H9 (cell line): Measurements from ENCODE around the gene GRIN3B. TPM values are rescaled to one million over a fixed set of nuclear protein-coding genes. Genes with fewer than 3 reads are reported as not detected.

Experiments used
- DNase-seq: peaks from one replicate; pipeline ENCODE4 v3.0.0-alpha.2; 2017
- H2AFZ ChIP-seq: one replicate; pipeline ENCODE4 v1.6.1; 2013; ENCODE audit warnings: mild to moderate bottlenecking, low read length, control low read depth, moderate library complexity
- H2AK5ac ChIP-seq: 2 replicates; pipeline ENCODE4 v1.6.1; 2013; ENCODE audit warnings: low read length, control low read depth, mixed read lengths; ENCODE audit not compliant: insufficient read length
- H2BK120ac ChIP-seq: one replicate; pipeline ENCODE4 v1.6.1; 2013; ENCODE audit warnings: low read depth, mild to moderate bottlenecking, low read length, control low read depth, inconsistent platforms; ENCODE audit not compliant: poor library complexity, severe bottlenecking
- H2BK12ac ChIP-seq: 2 replicates; pipeline ENCODE4 v1.6.1; 2013; ENCODE audit warnings: low read length, control low read depth, mixed read lengths, low read depth; ENCODE audit not compliant: insufficient read length
- H2BK15ac ChIP-seq: 2 replicates; pipeline ENCODE4 v1.6.1; 2013; ENCODE audit warnings: low read depth, low read length, control low read depth
- H2BK20ac ChIP-seq: one replicate; pipeline ENCODE4 v1.6.1; 2013; ENCODE audit warnings: low read depth, mild to moderate bottlenecking, low read length, control low read depth, inconsistent platforms; ENCODE audit not compliant: poor library complexity, severe bottlenecking
- H2BK5ac ChIP-seq: 2 replicates; pipeline ENCODE4 v1.6.1; 2013; ENCODE audit warnings: low read length, control low read depth, mixed read lengths; ENCODE audit not compliant: insufficient read length
- H3K14ac ChIP-seq: 2 replicates; pipeline ENCODE4 v1.6.1; 2013; ENCODE audit warnings: low read length, control low read depth; ENCODE audit not compliant: insufficient read depth
- H3K18ac ChIP-seq: 2 replicates; pipeline ENCODE4 v1.6.1; 2013; ENCODE audit warnings: low read depth, mild to moderate bottlenecking, mixed read lengths, low read length, control low read depth; ENCODE audit not compliant: insufficient read length
- H3K23ac ChIP-seq: 2 replicates; pipeline ENCODE4 v1.6.1; 2013; ENCODE audit warnings: low read length, control low read depth, mixed read lengths, low read depth; ENCODE audit not compliant: insufficient read length
- H3K23me2 ChIP-seq: 2 replicates; pipeline ENCODE4 v1.6.1; 2013; ENCODE audit warnings: low read depth, mild to moderate bottlenecking, mixed read lengths, low read length, control low read depth; ENCODE audit not compliant: insufficient read length, poor library complexity, severe bottlenecking
- H3K27ac ChIP-seq: 2 replicates; pipeline ENCODE4 v1.5.1; 2013; ENCODE audit warnings: low read length, control low read depth, mixed read lengths, low read depth; ENCODE audit not compliant: insufficient read length
- H3K27me3 ChIP-seq: 2 replicates; pipeline ENCODE4 v1.6.1; 2013; ENCODE audit warnings: low read length, control low read depth, inconsistent platforms; ENCODE audit not compliant: insufficient read depth
- H3K4ac ChIP-seq: 2 replicates; pipeline ENCODE4 v1.6.1; 2013; ENCODE audit warnings: low read depth, mild to moderate bottlenecking, control low read depth, inconsistent platforms, low read length, moderate library complexity
- H3K4me1 ChIP-seq: 2 replicates; pipeline ENCODE4 v1.6.1; 2013; ENCODE audit warnings: low read length, control low read depth, inconsistent platforms; ENCODE audit not compliant: insufficient read depth
- H3K4me2 ChIP-seq: 2 replicates; pipeline ENCODE4 v1.6.1; 2013; ENCODE audit warnings: low read length, control low read depth, mixed read lengths; ENCODE audit not compliant: insufficient read length, insufficient read depth
- H3K56ac ChIP-seq: 2 replicates; pipeline ENCODE4 v1.6.1; 2013; ENCODE audit warnings: low read depth, mild to moderate bottlenecking, mixed read lengths, low read length, control low read depth; ENCODE audit not compliant: insufficient read length
- H3K79me1 ChIP-seq: 2 replicates; pipeline ENCODE4 v1.6.1; 2013; ENCODE audit warnings: low read depth, mild to moderate bottlenecking, moderate library complexity, low read length, control low read depth, inconsistent platforms; ENCODE audit not compliant: insufficient read depth, poor library complexity, severe bottlenecking
- H3K79me2 ChIP-seq: 2 replicates; pipeline ENCODE4 v1.6.1; 2013; ENCODE audit warnings: low read length, control low read depth, inconsistent platforms; ENCODE audit not compliant: insufficient read depth
- H3K9ac ChIP-seq: 2 replicates; pipeline ENCODE4 v1.6.1; 2013; ENCODE audit warnings: low read length, control low read depth, mixed read lengths; ENCODE audit not compliant: insufficient read length; ENCODE audit errors: extremely low read depth
- H3K9me3 ChIP-seq: one replicate; pipeline ENCODE4 v1.6.1; 2013; ENCODE audit warnings: low read depth, low read length, inconsistent platforms; ENCODE audit not compliant: control insufficient read depth
- H3T11ph ChIP-seq: one replicate; pipeline ENCODE4 v1.6.1; 2013; ENCODE audit warnings: mild to moderate bottlenecking, low read length, control low read depth, inconsistent platforms
- H4K20me1 ChIP-seq: one replicate; pipeline ENCODE4 v1.6.1; 2013; ENCODE audit not compliant: control insufficient read depth, insufficient read length, insufficient read depth
- H4K5ac ChIP-seq: 2 replicates; pipeline ENCODE4 v1.6.1; 2013; ENCODE audit warnings: low read depth, mild to moderate bottlenecking, mixed read lengths, low read length, control low read depth; ENCODE audit not compliant: insufficient read length
- H4K8ac ChIP-seq: replicated peaks from 2 replicates; pipeline ENCODE4 v1.6.1; 2013; ENCODE audit warnings: low read length, control low read depth, mixed read lengths, low read depth; ENCODE audit not compliant: insufficient read length
- H4K91ac ChIP-seq: 2 replicates; pipeline ENCODE4 v1.6.1; 2013; ENCODE audit warnings: low read depth, mild to moderate bottlenecking, moderate library complexity, mixed read lengths, low read length, control low read depth; ENCODE audit not compliant: insufficient read length
- H3K27ac Mint-ChIP-seq, 3 experiments: 2 replicates in 2 of 3; 3 replicates in 1 of 3; pipeline ENCODE4 v1.8.0; 2020 to 2021; ENCODE audit warnings: mixed read lengths in 3 of 3, mild to moderate bottlenecking in 1 of 3, moderate library complexity in 1 of 3
- H3K27me3 Mint-ChIP-seq: 2 replicates; pipeline ENCODE4 v1.8.0; 2021; ENCODE audit warnings: low read depth, mild to moderate bottlenecking, moderate library complexity, mixed read lengths
- H3K36me3 Mint-ChIP-seq, 3 experiments: 2 replicates in 2 of 3; 3 replicates in 1 of 3; pipeline ENCODE4 v1.8.0; 2020 to 2021; ENCODE audit warnings: low read depth in 3 of 3, mixed read lengths in 3 of 3; ENCODE audit not compliant: insufficient read depth in 1 of 3
- H3K4me1 Mint-ChIP-seq, 2 experiments: 2 replicates each; pipeline ENCODE4 v1.8.0; 2020; ENCODE audit warnings: mixed read lengths in 2 of 2
- H3K4me3 Mint-ChIP-seq, 2 experiments: 2 replicates in 1 of 2; 3 replicates in 1 of 2; pipeline ENCODE4 v1.8.0; 2020 to 2021; ENCODE audit warnings: mild to moderate bottlenecking in 2 of 2, mixed read lengths in 2 of 2, moderate library complexity in 1 of 2
- H3K9me3 Mint-ChIP-seq, 2 experiments: 2 replicates in 1 of 2; 3 replicates in 1 of 2; pipeline ENCODE4 v1.8.0; 2020; ENCODE audit warnings: mild to moderate bottlenecking in 2 of 2, mixed read lengths in 2 of 2, moderate library complexity in 1 of 2
- CTCF ChIP-seq: fragments of 200-600 bp; sonication (generic); conservative IDR thresholded peaks from 3 replicates; pipeline ENCODE4 v1.8.0; 2021; ENCODE audit warnings: antibody characterized with exemption, mild to moderate bottlenecking
- WGBS: extraction: QIAGEN DNeasy Blood & Tissue Kit; methylation state at CpG from one replicate; pipeline ENCODE4 v1.1.7; 2013; ENCODE audit warnings: missing lambda C conversion rate, low lambda C conversion rate, mixed read lengths; ENCODE audit not compliant: insufficient read length; ENCODE audit errors: extremely low coverage; 5-methylcytosine and 5-hydroxymethylcytosine counted together
- total RNA-seq: library from RNA; stranded (reverse); gene quantifications from 2 replicates; pipeline ENCODE4 v1.2.1, GENCODE V29; 2021

The GRIN3B gene
- total RNA-seq, 1 experiment from 2014 or later = 1.0 TPM

- no peak overlapping the region for H4K91ac ChIP-seq
- H2AK5ac ChIP-seq = no peak overlapping the region
- H3K9ac ChIP-seq = no peak overlapping the region
- H3K27me3 Mint-ChIP-seq = peaks cover 2% of the 10 kb centered on the region; the same call in 1 of the 2 replicates
- H3K9me3 ChIP-seq = no peaks in the 10 kb centered on the region
- H3K18ac ChIP-seq = no peak overlapping the region
- no peak overlapping the region for H2BK120ac ChIP-seq
- no peak overlapping the region for H2BK12ac ChIP-seq
- H3K4me2 ChIP-seq = no peak overlapping the region
- H3K4me1 Mint-ChIP-seq = no peaks in the 10 kb centered on the region
- no peaks in the 10 kb centered on the region for H4K20me1 ChIP-seq
- no peak overlapping the region for H2AFZ ChIP-seq
- H3K36me3 Mint-ChIP-seq = peaks cover 0 to 20% (median 20%) of the 10 kb centered on the region in 3 experiments; a peak in 5 of 7 replicates
- DNase-seq = no peak
- WGBS = no CpG with 5 or more reads among the region's 45 CpGs
- H2BK15ac ChIP-seq = no peak overlapping the region
- no peak overlapping the region for H3K27ac ChIP-seq
- H3K23me2 ChIP-seq = no peaks in the 10 kb centered on the region
- no peak overlapping the region for H3K56ac ChIP-seq
- H3K4ac ChIP-seq = no peak overlapping the region
- H3K27ac Mint-ChIP-seq = no peak overlapping the region; a peak in 1 of 7 replicates
- TF ChIP-seq CTCF = no peak
- no peak overlapping the region for H3K23ac ChIP-seq
- no peak overlapping the region for H3T11ph ChIP-seq
- no peak overlapping the region; the same call in 1 of the 2 replicates for H3K14ac ChIP-seq
- H3K4me3 Mint-ChIP-seq = no peak overlapping the region
- no peak overlapping the region for H4K8ac ChIP-seq
- no peak overlapping the region for H2BK5ac ChIP-seq
- H3K79me2 ChIP-seq = 0 out of 2 replicates have a peak, but pooled peaks cover 2% of the 10 kb centered on the region
- no peaks in the 10 kb centered on the region for H3K79me1 ChIP-seq
- H2BK20ac ChIP-seq = no peak overlapping the region
- H3K27me3 ChIP-seq = no peaks in the 10 kb centered on the region
- H4K5ac ChIP-seq = no peak overlapping the region
- H3K9me3 Mint-ChIP-seq = no peaks in the 10 kb centered on the region
- H3K4me1 ChIP-seq = no peaks in the 10 kb centered on the region
Measured at GRCh38 chr19:1008268-1009040, 8.2 kb downstream of the GRIN3B start.
